HG02678 (cell line): ENCODE data around the gene SRGAP3.

Source experiments
- ATAC-seq: cut with Tn5 transposase; IDR thresholded peaks from one replicate; pipeline ENCODE4 v1.9.1; 2021; ENCODE audit warnings: mild to moderate bottlenecking, moderate library complexity; ENCODE audit not compliant: unreplicated experiment

Gene SRGAP3

GRCh38 chr3:9121366-9122001 lies 128.0 kb downstream of the SRGAP3 start:
- ATAC-seq, result no peak

- no peak for ATAC-seq
These were observed 130.1 kb downstream of the SRGAP3 start for GRCh38 chr3:9119331-9119730.

GRCh38 chr3:9118222-9118621 lies 131.2 kb downstream of the SRGAP3 start:
- no peak for ATAC-seq

- ATAC-seq, result no peak
These were observed 132.2 kb downstream of the SRGAP3 start for GRCh38 chr3:9117220-9117619.

GRCh38 chr3:9116336-9116735 lies 133.1 kb downstream of the SRGAP3 start:
- no peak for ATAC-seq

GRCh38 chr3:9115336-9115735 lies 134.1 kb downstream of the SRGAP3 start:
- ATAC-seq, result no peak

GRCh38 chr3:9113040-9113439 lies 136.4 kb downstream of the SRGAP3 start:
- no peak for ATAC-seq

- no peak for ATAC-seq
These were observed 137.6 kb downstream of the SRGAP3 start for GRCh38 chr3:9111866-9112265.

GRCh38 chr3:9111417-9111816 lies 138.0 kb downstream of the SRGAP3 start:
- no peak for ATAC-seq

- ATAC-seq, result no peak
These were observed 138.6 kb downstream of the SRGAP3 start for GRCh38 chr3:9110802-9111201.

GRCh38 chr3:9110316-9110715 lies 139.1 kb downstream of the SRGAP3 start:
- no peak for ATAC-seq

- no peak for ATAC-seq
These were observed 139.9 kb downstream of the SRGAP3 start for GRCh38 chr3:9109568-9109914.

- no peak for ATAC-seq
These were observed 140.4 kb downstream of the SRGAP3 start for GRCh38 chr3:9108876-9109567.

- ATAC-seq, result no peak
These were observed 141.7 kb downstream of the SRGAP3 start for GRCh38 chr3:9107738-9108137.

- ATAC-seq, result no peak
These were observed 144.0 kb downstream of the SRGAP3 start for GRCh38 chr3:9105421-9105820.

- ATAC-seq, result no peak
These were observed 145.3 kb downstream of the SRGAP3 start for GRCh38 chr3:9104121-9104520.

GRCh38 chr3:9102240-9102981 lies 147.0 kb downstream of the SRGAP3 start:
- no peak for ATAC-seq

GRCh38 chr3:9101286-9101685 lies 148.2 kb downstream of the SRGAP3 start:
- no peak for ATAC-seq

GRCh38 chr3:9100513-9100894 lies 148.9 kb downstream of the SRGAP3 start:
- no peak for ATAC-seq

GRCh38 chr3:9099702-9100512 lies 149.5 kb downstream of the SRGAP3 start:
- no peak for ATAC-seq
